Heart left ventricle (tissue), 16 donors: ENCODE results near the gene LRP1B. TPM values are rescaled to one million over a fixed set of nuclear protein-coding genes. Genes with fewer than 3 reads are reported as not detected.

Experiments used
- ATAC-seq, 4 donors: fragments of 200-7000 bp; cut with Tn5 transposase; one replicate each; pipeline ENCODE4 v1.9.1; 2020 to 2022; ENCODE audit warnings: moderate library complexity in 4 of 4, mild to moderate bottlenecking in 3 of 4, moderate number of reproducible peaks in 1 of 4
- DNase-seq, 5 donors: peaks; one replicate each; pipeline ENCODE4 v3.0.0-alpha.2; 2020
- H3K27ac ChIP-seq, 12 donors: fragments of 200-600 bp; sonication (generic) in 4 of 12; one replicate each; pipeline versions ENCODE4 v1.5.0 to v1.8.0; 2016 to 2022; ENCODE audit warnings: mild to moderate bottlenecking in 2 of 12
- H3K27me3 ChIP-seq, 9 donors: fragments of 200-600 bp; sonication (generic) in 2 of 9; one replicate each; pipeline versions ENCODE4 v1.5.1 to v1.8.0; 2016 to 2022; ENCODE audit warnings: mild to moderate bottlenecking in 3 of 9
- H3K36me3 ChIP-seq, 9 donors: fragments of 200-600 bp; sonication (generic) in 2 of 9; one replicate each; pipeline versions ENCODE4 v1.5.0 to v1.8.0; 2018 to 2022; ENCODE audit warnings: mild to moderate bottlenecking in 2 of 9
- H3K4me1 ChIP-seq, 12 donors: fragments of 200-600 bp; sonication (generic) in 4 of 12; one replicate each; pipeline versions ENCODE4 v1.5.0 to v1.8.0; 2016 to 2022; ENCODE audit warnings: mild to moderate bottlenecking in 3 of 12
- H3K4me3 ChIP-seq, 12 donors: fragments of 200-600 bp; sonication (generic) in 4 of 12; one replicate each; pipeline versions ENCODE4 v1.5.0 to v1.8.0; 2017 to 2022; ENCODE audit warnings: mild to moderate bottlenecking in 9 of 12, moderate library complexity in 4 of 12
- H3K9me3 ChIP-seq, 12 donors: fragments of 200-600 bp; sonication (generic) in 4 of 12; one replicate each; pipeline versions ENCODE4 v1.5.0 to v1.8.0; 2016 to 2022; ENCODE audit warnings: mild to moderate bottlenecking in 1 of 12
- POLR2A ChIP-seq, 2 donors: fragments of 450-650 bp; IDR thresholded peaks; one replicate each; pipeline ENCODE4 v1.6.1; 2017; ENCODE audit warnings: antibody characterized with exemption in 2 of 2, mild to moderate bottlenecking in 2 of 2, moderate library complexity in 2 of 2
- WGBS, 4 donors: extraction: QIAGEN DNeasy Blood & Tissue Kit in 2 of 4; methylation state at CpG; one replicate each; pipeline versions ENCODE4 v1.1.5 to v1.1.7; 2013 to 2018; 5-methylcytosine and 5-hydroxymethylcytosine counted together
- intact Hi-C, 10 donors: fragments of 100-400 bp; cut with DNase I; formaldehyde crosslinking; loops; one replicate each; pipeline versions ENCODE4 v1.11.1 to v1.14.2; 2022
- polyA plus RNA-seq, 2 donors: library from polyadenylated mRNA; stranded (reverse); fragments of 200-250 nt; gene quantifications; one replicate each; pipeline ENCODE4 v1.2.3, GENCODE V29; 2013
- total RNA-seq, 9 donors: library from RNA; depleted of rRNA in 2 of 9; stranded (reverse); fragments of >200 nt in 2 of 9; fragmentation: NEBNext Ultra II Directional in 3 of 9; extraction: Animal tissue kit (Norgen Biotek cat#: 25700) in 3 of 9; gene quantifications; one replicate each; pipeline versions ENCODE4 v1.1.0 to v1.2.4, GENCODE V29; 2016 to 2023
- TF ChIP-seq, protein P1 (sequence below), 12 donors: fragments of 200-600 bp; sonication (generic) in 4 of 12; IDR thresholded peaks; one replicate each; pipeline versions ENCODE4 v1.5.0 to v1.8.0; 2018 to 2022; ENCODE audit warnings: antibody characterized with exemption in 12 of 12, mild to moderate bottlenecking in 5 of 12
- donor health status: ischemic (EF 13 %, LVEDD 7.1; RV severe dilation, severe dysfunction).
- donor health status: healthy with polysubstance abuse.
- donor health status: DM: no; HTN: yes; CAD: no.
- donor health status: DM: no; HTN: no; CAD: no.
- donor health status: ischemic (EF 25% LVEDD 6.9; RV normal size, moderate dysfunction).
- donor health status: ischemic (EF 25% LVEDD 5.7; RV mildly dilated, moderate dysfunction).
- donor health status: healthy.
- donor health status: DM: yes; HTN: yes; CAD: no.
- donor health status: ischemic (EF 35%, LVEDD 5.7; RV mildly dilated, moderate dysfunction).
- donor health status: nonischemic (EF 11% LVEDD 7.7; RV severe dilation, severe dysfunction).
- donor health status: DM: yes; HTN: yes; CAD: no.
- donor health status: PGD.
- donor health status: ischemic (EF 29% LVEDD 5.4; RV normal size, mild dysfunction).
- donor health status: nonischemic (EF 23%, LVEDD 6.1; RV moderate dilation, normal function).

LRP1B gene
- total and polyA plus RNA-seq, 11 donors = 0.01 to 0.19 (median 0.11) TPM; not detected in 2

- Histone ChIP-seq H3K4me3 (no peak overlapping the region), H3K4me1 (no peaks in the 10 kb centered on the region), H3K36me3 (no peaks in the 10 kb centered on the region), H3K9me3 (peaks cover 0 to 5% (median 0%) of the 10 kb centered on the region in 12 donors), H3K27ac (no peak overlapping the region), H3K27me3 (no peaks in the 10 kb centered on the region)
- intact Hi-C loops = loop anchor here in 1 of 10 donors (10.0 kb wide), 1 partner anchor 1074 kb away; no protein-coding TSS in a partner anchor
- ATAC-seq = no peak
- 77 to 83% (median 83%) methylated on average over 3 of the region's 3 CpGs for WGBS, 4 donors
- DNase-seq = no peak
- no peak for TF ChIP-seq POLR2A (IDR thresholded peaks at IDR 0.05)
- TF ChIP-seq, protein P1, sequence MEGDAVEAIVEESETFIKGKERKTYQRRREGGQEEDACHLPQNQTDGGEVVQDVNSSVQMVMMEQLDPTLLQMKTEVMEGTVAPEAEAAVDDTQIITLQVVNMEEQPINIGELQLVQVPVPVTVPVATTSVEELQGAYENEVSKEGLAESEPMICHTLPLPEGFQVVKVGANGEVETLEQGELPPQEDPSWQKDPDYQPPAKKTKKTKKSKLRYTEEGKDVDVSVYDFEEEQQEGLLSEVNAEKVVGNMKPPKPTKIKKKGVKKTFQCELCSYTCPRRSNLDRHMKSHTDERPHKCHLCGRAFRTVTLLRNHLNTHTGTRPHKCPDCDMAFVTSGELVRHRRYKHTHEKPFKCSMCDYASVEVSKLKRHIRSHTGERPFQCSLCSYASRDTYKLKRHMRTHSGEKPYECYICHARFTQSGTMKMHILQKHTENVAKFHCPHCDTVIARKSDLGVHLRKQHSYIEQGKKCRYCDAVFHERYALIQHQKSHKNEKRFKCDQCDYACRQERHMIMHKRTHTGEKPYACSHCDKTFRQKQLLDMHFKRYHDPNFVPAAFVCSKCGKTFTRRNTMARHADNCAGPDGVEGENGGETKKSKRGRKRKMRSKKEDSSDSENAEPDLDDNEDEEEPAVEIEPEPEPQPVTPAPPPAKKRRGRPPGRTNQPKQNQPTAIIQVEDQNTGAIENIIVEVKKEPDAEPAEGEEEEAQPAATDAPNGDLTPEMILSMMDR (IDR thresholded peaks at IDR 0.05) = no peak
Measured at GRCh38 chr2:140869107-140869506, 1261.7 kb downstream of the LRP1B start.

GRCh38 chr2:140865837-140866236 lies 1265.0 kb downstream of the LRP1B start:
- H3K4me3 ChIP-seq = no peak overlapping the region
- no peak for ATAC-seq
- WGBS, 4 donors = 69 to 74% (median 74%) methylated on average over 3 of the region's 3 CpGs
- no peaks in the 10 kb centered on the region for H3K4me1 ChIP-seq
- H3K27me3 ChIP-seq = no peaks in the 10 kb centered on the region
- no peaks in the 10 kb centered on the region for H3K36me3 ChIP-seq
- no peaks in the 10 kb centered on the region for H3K9me3 ChIP-seq
- no peak for DNase-seq
- intact Hi-C loops = loop anchor here in 1 of 10 donors (10.0 kb wide), 1 partner anchor 1071 kb away; no protein-coding TSS in a partner anchor
- no peak overlapping the region for H3K27ac ChIP-seq
- no peak for TF ChIP-seq POLR2A (IDR thresholded peaks at IDR 0.05)
- TF ChIP-seq, protein P1 (IDR thresholded peaks at IDR 0.05) = no peak

GRCh38 chr2:140863713-140864112 lies 1267.1 kb downstream of the LRP1B start:
- no peak for ATAC-seq
- peaks cover 0 to 5% (median 0%) of the 10 kb centered on the region in 12 donors for H3K9me3 ChIP-seq
- no peaks in the 10 kb centered on the region for H3K4me1 ChIP-seq
- no peak for TF ChIP-seq POLR2A (IDR thresholded peaks at IDR 0.05)
- TF ChIP-seq, protein P1 (IDR thresholded peaks at IDR 0.05) = peak; percentile 24 to 59 (median 46)
- DNase-seq = no peak
- no peaks in the 10 kb centered on the region for H3K36me3 ChIP-seq
- intact Hi-C loops = loop anchor here in 3 of 10 donors (5.0 to 10.0 kb wide), 3 partner anchors 701 to 1069 kb away; no protein-coding TSS in a partner anchor
- no peak overlapping the region for H3K4me3 ChIP-seq
- 46 to 48% (median 46%) methylated on average over 2 of the region's 2 CpGs for WGBS, 4 donors
- no peak overlapping the region for H3K27ac ChIP-seq
- no peaks in the 10 kb centered on the region for H3K27me3 ChIP-seq

DNA sequence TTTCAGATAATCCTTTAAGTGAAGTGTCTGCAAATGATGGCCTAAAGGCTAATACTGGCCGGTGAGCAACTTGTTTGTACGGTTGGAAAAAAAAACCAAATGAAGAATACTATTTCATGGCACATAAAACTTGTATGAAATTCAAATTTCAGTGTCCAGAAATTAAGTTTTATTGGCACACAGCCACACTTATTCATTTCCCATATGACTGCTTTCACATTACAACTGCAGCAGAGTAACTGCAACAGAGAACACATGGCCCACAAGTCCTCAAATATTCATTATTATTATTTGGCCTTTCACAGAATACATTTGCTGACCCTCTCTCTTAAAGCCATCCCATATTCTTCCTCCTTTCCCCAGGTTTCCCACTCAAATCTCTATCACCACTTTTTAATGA lies 1268.6 kb downstream of the LRP1B start:
- no peak for ATAC-seq
- Histone ChIP-seq H3K27me3 (no peaks in the 10 kb centered on the region), H3K4me1 (no peaks in the 10 kb centered on the region), H3K4me3 (no peak overlapping the region), H3K9me3 (peaks cover 0 to 5% (median 0%) of the 10 kb centered on the region in 12 donors), H3K27ac (no peak overlapping the region), H3K36me3 (no peaks in the 10 kb centered on the region)
- no peak for DNase-seq
- 47 to 71% (median 66%) methylated on average over 2 of the region's 2 CpGs for WGBS, 4 donors
- no peak for TF ChIP-seq POLR2A (IDR thresholded peaks at IDR 0.05)
- TF ChIP-seq, protein P1 (IDR thresholded peaks at IDR 0.05) = no peak
- intact Hi-C loops = loop anchor here in 3 of 10 donors (5.0 to 10.0 kb wide), 3 partner anchors 700 to 1067 kb away; no protein-coding TSS in a partner anchor
